DMS79 (cell line): ENCODE results near the gene LRFN4.

Experiments used
- DNase-seq: peaks from one replicate; lab custom pipeline; 2025; lab: John Stamatoyannopoulos, UW

Gene LRFN4

GRCh38 chr11:66889960-66890359 lies 33.1 kb downstream of the LRFN4 start:
- DNase-seq, result no peak

- DNase-seq, result no peak
Observed at GRCh38 chr11:66891851-66892660, 35.2 kb downstream of the LRFN4 start.

DNA sequence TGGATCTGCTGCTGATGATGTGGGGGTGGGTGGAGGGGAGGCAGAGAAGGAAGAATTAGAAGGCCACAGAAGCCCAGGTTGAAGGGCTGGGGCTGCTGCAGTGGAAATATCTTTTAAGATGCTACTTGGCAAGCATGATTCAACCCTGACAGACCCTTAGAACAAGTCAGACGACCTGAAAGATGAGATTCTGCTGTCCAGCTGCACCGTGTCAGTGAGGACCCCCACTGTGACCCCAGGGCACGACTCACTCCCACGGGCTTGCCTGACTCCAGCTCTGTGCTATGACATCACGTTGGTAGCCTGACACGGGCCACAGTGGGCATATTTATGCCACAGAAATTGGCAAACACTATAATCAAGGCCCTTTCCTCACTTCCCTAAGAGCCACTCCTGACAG lies 36.0 kb downstream of the LRFN4 start:
- DNase-seq, result no peak

DNA sequence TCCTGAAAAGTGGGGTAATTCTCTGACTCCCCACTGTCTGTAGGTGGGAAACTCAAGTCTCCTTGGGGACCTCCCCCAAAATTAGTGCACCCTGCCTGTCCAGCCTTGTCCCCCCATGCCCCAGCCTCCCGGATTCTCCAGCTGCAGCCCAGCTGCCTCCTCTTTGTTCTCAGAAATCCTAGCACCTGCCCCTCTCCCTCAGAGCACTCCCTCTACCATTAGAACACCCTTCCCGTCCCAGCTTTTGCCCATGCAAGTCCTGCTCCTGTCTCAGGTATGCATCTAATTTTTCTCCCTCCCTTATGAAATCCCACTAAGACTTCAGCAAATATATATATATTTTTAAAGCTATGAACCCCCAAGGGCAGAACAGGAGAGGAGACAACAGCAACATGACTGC lies 37.3 kb downstream of the LRFN4 start:
- DNase-seq, result no peak

DNA sequence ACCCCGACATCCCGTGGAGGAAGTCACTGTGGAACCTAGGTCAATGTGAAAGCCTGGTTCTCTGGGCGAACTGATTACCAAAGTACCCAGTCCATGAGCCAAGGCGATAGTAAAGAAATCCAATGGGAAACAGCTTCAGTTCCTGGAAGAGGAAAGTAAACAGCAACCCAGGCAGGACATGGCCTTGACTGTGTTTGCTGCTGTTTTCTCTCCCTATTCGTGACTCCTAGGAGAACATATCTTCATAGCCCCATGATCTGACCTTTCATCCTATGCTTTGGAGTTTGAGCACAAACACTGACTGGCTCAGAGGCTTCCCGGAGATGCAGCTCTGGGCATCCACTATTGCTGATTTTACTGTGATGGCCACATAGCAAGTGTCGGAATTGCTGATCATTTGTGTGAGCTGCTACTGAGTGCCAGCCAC lies 45.1 kb downstream of the LRFN4 start:
- no peak for DNase-seq

- no peak for DNase-seq
Observed at GRCh38 chr11:66902486-66903177, 45.8 kb downstream of the LRFN4 start.

DNA sequence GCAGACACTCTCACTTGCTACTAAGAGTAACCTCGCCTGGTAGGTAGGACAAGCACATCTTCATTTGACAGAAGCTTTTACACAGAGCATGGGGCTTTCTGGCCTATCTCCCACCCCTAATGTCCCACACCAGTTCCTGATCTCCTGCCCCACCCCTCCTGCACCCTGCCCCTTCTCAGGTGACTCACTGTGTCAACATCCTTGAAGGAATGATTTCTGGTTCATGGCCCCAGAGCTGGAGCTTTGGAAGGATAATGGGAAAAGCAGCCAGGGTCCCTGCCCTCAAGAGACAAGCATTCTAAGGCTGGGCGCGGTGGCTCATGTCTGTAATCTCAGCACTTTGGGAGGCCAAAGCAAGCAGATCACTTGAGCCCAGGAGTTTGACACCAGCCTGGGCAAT lies 47.2 kb downstream of the LRFN4 start:
- DNase-seq, result no peak

GRCh38 chr11:66904561-66904960 lies 47.7 kb downstream of the LRFN4 start:
- DNase-seq, result no peak

- no peak for DNase-seq
Observed at GRCh38 chr11:66904981-66905521, 48.2 kb downstream of the LRFN4 start.

DNA sequence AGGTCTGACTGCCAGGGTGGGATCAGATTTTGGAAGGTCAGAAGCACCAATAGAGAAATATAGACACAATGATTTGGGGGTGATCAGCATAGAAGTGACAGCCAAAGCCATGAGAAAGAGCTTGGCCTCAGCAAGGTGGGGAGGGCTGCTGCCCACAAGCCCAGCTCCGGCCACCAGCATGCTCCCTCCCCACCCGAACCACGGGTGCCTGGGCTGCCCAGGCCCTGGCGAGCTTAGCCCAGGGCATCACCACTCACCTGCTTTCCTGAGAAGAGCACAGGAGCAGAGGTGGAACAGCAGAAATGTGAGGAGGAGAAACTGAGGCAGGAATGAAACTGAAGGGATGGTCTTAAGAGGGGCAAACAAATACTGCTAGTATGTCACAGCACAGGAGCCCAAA lies 48.8 kb downstream of the LRFN4 start:
- DNase-seq, result no peak

DNA sequence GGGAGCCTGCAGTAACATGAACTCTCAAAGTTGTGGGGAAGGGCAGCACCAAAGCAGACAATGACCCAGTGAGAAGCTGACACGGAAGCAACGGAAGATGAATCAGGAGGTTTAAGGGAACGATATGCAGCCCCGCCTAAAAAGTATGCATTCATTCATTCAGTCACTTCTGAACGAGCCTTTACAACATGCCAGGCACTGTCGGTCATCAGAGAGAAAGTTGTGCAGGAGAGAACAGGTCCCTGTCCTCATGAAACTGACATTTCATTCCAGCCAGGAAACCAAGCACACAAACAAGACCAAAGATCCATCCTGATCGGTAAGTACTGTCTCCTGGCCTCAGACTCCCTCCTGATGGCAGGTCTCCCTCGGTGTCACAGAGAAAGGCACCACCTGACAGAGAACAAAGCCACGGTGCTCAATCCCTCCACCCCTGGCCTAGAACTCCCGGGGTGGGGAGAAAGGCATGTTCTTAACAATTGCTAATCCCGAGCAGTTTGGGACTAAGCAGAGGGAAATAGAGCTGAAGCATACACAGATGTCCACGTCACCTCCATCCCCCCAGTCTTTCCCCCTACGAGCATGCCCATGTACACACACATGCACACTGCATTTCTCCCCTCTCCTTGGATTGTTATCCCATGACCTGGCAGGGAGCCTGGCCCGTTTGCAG lies 49.3 kb downstream of the LRFN4 start:
- no peak for DNase-seq

DNA sequence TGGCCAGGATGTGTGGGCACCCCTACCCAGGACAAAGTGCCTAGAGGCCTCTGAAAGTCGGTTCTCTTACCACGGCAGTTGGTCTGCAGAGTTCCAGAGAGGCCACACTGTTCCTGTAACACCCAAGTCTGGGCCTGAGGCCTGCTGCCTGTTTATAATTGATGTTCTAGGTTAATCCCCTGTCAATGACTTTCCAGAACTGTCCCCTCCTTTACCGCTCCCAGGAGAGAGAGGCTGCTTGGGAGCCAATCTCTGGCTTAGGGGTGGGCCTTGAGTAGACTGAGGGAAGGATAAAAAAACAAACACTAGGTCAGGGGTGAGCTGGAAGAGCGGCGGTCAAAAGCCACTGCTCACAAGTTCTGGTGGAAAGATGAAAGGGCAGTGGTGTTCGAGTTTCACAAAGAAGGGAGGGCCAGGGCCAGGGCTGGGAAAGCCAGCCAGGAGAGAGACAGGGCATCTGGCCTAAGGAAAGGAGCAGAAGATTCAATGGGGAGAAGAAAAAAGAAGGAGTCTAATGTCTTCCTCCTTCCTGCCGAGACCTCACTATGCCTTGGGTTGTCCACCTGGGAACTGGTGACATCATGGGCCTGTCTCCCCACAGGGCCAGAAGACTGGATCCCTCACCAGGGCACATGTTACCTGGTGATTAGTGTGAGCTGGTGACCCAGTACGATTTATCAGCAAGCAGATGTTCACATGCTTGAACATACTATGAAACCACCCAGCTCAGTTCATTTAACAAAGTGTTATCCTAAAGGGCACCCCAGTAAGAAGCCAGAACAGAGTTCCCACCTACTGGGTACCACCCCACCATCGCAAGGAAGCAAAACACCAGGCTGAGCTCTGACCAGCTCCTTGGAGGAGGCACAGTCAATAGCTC lies 51.1 kb downstream of the LRFN4 start:
- DNase-seq, result no peak

DNA sequence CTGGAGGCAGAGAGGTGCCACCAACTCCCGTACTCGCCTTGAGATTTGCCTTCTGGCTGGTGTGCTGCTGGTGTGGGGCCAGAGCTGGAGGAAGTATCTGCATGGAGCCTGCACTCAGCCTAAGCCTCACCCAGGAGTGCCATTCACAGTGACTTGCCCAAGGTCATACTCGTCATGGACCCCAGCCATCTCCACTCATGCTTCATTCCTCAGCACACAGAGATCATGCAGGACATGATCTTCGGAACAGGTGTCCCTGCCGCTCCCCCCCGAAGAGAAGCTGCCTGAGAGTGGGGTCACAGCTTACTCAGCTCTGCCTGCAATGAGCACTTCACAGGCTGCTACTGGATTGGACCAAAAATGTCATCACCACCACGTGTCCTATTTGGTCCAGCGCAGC lies 52.3 kb downstream of the LRFN4 start:
- no peak for DNase-seq

GRCh38 chr11:66910016-66910415 lies 53.2 kb downstream of the LRFN4 start:
- DNase-seq, result no peak
